ENCODE measurements around the gene SLC39A5. TPM values are rescaled to one million over a fixed set of nuclear protein-coding genes. Genes with fewer than 3 reads are reported as not detected.

Gene SLC39A5
- total RNA-seq, 1 donor from 2014 or later = 0.76 TPM

- H3K4me1 Mint-ChIP-seq = peaks cover 9% of the 10 kb centered on the region
- H3K9me3 Mint-ChIP-seq = no peaks in the 10 kb centered on the region
- no peak for TF ChIP-seq CTCF (IDR thresholded peaks at IDR 0.05; ENCODE audit: unreplicated experiment)
- H3K4me3 Mint-ChIP-seq = no peak overlapping the region
- H3K36me3 Mint-ChIP-seq = no peaks in the 10 kb centered on the region
- no peak overlapping the region for H3K27ac Mint-ChIP-seq
- H3K27me3 Mint-ChIP-seq (ENCODE audit: low read depth) = no peaks in the 10 kb centered on the region
- DNase-seq (ENCODE audit: low spot score in 2 of 2, unreplicated experiment in 2 of 2) = no peak
Measured at GRCh38 chr12:56197921-56198635, 31.8 kb upstream of the SLC39A5 start.

GRCh38 chr12:56198836-56199235, 31.0 kb upstream of the SLC39A5 start:
- no peaks in the 10 kb centered on the region for H3K27me3 Mint-ChIP-seq (ENCODE audit: low read depth)
- H3K4me1 Mint-ChIP-seq = peaks cover 9% of the 10 kb centered on the region
- no peak overlapping the region for H3K27ac Mint-ChIP-seq
- no peaks in the 10 kb centered on the region for H3K9me3 Mint-ChIP-seq
- no peak for TF ChIP-seq CTCF (IDR thresholded peaks at IDR 0.05; ENCODE audit: unreplicated experiment)
- DNase-seq (ENCODE audit: low spot score in 2 of 2, unreplicated experiment in 2 of 2) = no peak
- no peaks in the 10 kb centered on the region for H3K36me3 Mint-ChIP-seq
- H3K4me3 Mint-ChIP-seq = no peak overlapping the region

- peaks cover 10% of the 10 kb centered on the region for H3K36me3 Mint-ChIP-seq
- H3K9me3 Mint-ChIP-seq = no peaks in the 10 kb centered on the region
- H3K27ac Mint-ChIP-seq = peak overlapping the region; percentile 23
- H3K4me1 Mint-ChIP-seq = peaks cover 3% of the 10 kb centered on the region
- no peak for TF ChIP-seq CTCF (IDR thresholded peaks at IDR 0.05; ENCODE audit: unreplicated experiment)
- H3K4me3 Mint-ChIP-seq = no peak overlapping the region
- no peaks in the 10 kb centered on the region for H3K27me3 Mint-ChIP-seq (ENCODE audit: low read depth)
- DNase-seq (ENCODE audit: low spot score in 2 of 2, unreplicated experiment in 2 of 2) = no peak
Measured at GRCh38 chr12:56202366-56202765, 27.5 kb upstream of the SLC39A5 start.

GRCh38 chr12:56202838-56203237, 27.0 kb upstream of the SLC39A5 start:
- TF ChIP-seq CTCF (IDR thresholded peaks at IDR 0.05; ENCODE audit: unreplicated experiment) = no peak
- Mint-ChIP-seq H3K9me3 (no peaks in the 10 kb centered on the region), H3K27ac (peak overlapping the region; percentile 23), H3K27me3 (ENCODE audit: low read depth) (no peaks in the 10 kb centered on the region), H3K4me3 (no peak overlapping the region), H3K4me1 (peaks cover 3% of the 10 kb centered on the region), H3K36me3 (peaks cover 15% of the 10 kb centered on the region)
- DNase-seq (ENCODE audit: low spot score in 2 of 2, unreplicated experiment in 2 of 2) = no peak

GRCh38 chr12:56204275-56204674, 25.6 kb upstream of the SLC39A5 start:
- Mint-ChIP-seq H3K4me3 (no peak overlapping the region), H3K27me3 (ENCODE audit: low read depth) (no peaks in the 10 kb centered on the region), H3K36me3 (peaks cover 18% of the 10 kb centered on the region), H3K4me1 (no peaks in the 10 kb centered on the region), H3K9me3 (no peaks in the 10 kb centered on the region), H3K27ac (no peak overlapping the region)
- no peak for DNase-seq (ENCODE audit: low spot score in 2 of 2, unreplicated experiment in 2 of 2)
- no peak for TF ChIP-seq CTCF (IDR thresholded peaks at IDR 0.05; ENCODE audit: unreplicated experiment)
